Measurements from ENCODE around the gene RGL1. TPM values are rescaled to one million over a fixed set of nuclear protein-coding genes. Genes with fewer than 3 reads are reported as not detected.

The RGL1 gene
- total RNA-seq, 1 experiment from 2014 or later, result 4.8 TPM

- no peak for DNase-seq
- no peak for TF ChIP-seq CTCF (IDR thresholded peaks at IDR 0.05; ENCODE audit: unreplicated experiment)
- no peak overlapping the region for H3K4me3 Mint-ChIP-seq (ENCODE audit: low read depth, unreplicated experiment)
- H3K9me3 Mint-ChIP-seq (ENCODE audit: low read depth, unreplicated experiment), result no peaks in the 10 kb centered on the region
- no peaks in the 10 kb centered on the region for H3K36me3 Mint-ChIP-seq (ENCODE audit: insufficient read depth, unreplicated experiment)
- H3K27ac Mint-ChIP-seq (ENCODE audit: unreplicated experiment), result no peak overlapping the region
- no peaks in the 10 kb centered on the region for H3K4me1 Mint-ChIP-seq (ENCODE audit: low read depth, unreplicated experiment)
- BruUV-seq (replicated peaks), result no TSS peak
- CTCF ChIA-PET, result no interaction called here
- intact Hi-C loops (cut with micrococcal nuclease; ENCODE audit: unreplicated experiment), result no loop called here
- H3K27me3 Mint-ChIP-seq (ENCODE audit: unreplicated experiment), result no peaks in the 10 kb centered on the region
Observed at GRCh38 chr1:183968386-183968785, 163.5 kb downstream of the RGL1 start.

- no peak for TF ChIP-seq CTCF (IDR thresholded peaks at IDR 0.05; ENCODE audit: unreplicated experiment)
- H3K27me3 Mint-ChIP-seq (ENCODE audit: unreplicated experiment), result no peaks in the 10 kb centered on the region
- H3K27ac Mint-ChIP-seq (ENCODE audit: unreplicated experiment), result no peak overlapping the region
- no TSS peak for BruUV-seq (replicated peaks)
- intact Hi-C loops (cut with micrococcal nuclease; ENCODE audit: unreplicated experiment), result no loop called here
- no peaks in the 10 kb centered on the region for H3K9me3 Mint-ChIP-seq (ENCODE audit: low read depth, unreplicated experiment)
- no peak for DNase-seq
- no peak overlapping the region for H3K4me3 Mint-ChIP-seq (ENCODE audit: low read depth, unreplicated experiment)
- CTCF ChIA-PET, result no interaction called here
- H3K36me3 Mint-ChIP-seq (ENCODE audit: insufficient read depth, unreplicated experiment), result no peaks in the 10 kb centered on the region
- H3K4me1 Mint-ChIP-seq (ENCODE audit: low read depth, unreplicated experiment), result no peaks in the 10 kb centered on the region
Observed at GRCh38 chr1:183970516-183971300, 165.8 kb downstream of the RGL1 start.

GRCh38 chr1:183975651-183976050 is 170.7 kb downstream of the RGL1 start:
- Mint-ChIP-seq H3K4me3 (ENCODE audit: low read depth, unreplicated experiment) (no peak overlapping the region), H3K27me3 (ENCODE audit: unreplicated experiment) (no peaks in the 10 kb centered on the region), H3K4me1 (ENCODE audit: low read depth, unreplicated experiment) (no peaks in the 10 kb centered on the region), H3K9me3 (ENCODE audit: low read depth, unreplicated experiment) (no peaks in the 10 kb centered on the region), H3K27ac (ENCODE audit: unreplicated experiment) (no peak overlapping the region), H3K36me3 (ENCODE audit: insufficient read depth, unreplicated experiment) (no peaks in the 10 kb centered on the region)
- BruUV-seq (replicated peaks), result no TSS peak
- intact Hi-C loops (cut with micrococcal nuclease; ENCODE audit: unreplicated experiment), result no loop called here
- no peak for DNase-seq
- CTCF ChIA-PET, result no interaction called here
- no peak for TF ChIP-seq CTCF (IDR thresholded peaks at IDR 0.05; ENCODE audit: unreplicated experiment)

- CTCF ChIA-PET, result no interaction called here
- intact Hi-C loops (cut with micrococcal nuclease; ENCODE audit: unreplicated experiment), result no loop called here
- no peaks in the 10 kb centered on the region for H3K9me3 Mint-ChIP-seq (ENCODE audit: low read depth, unreplicated experiment)
- H3K27ac Mint-ChIP-seq (ENCODE audit: unreplicated experiment), result no peak overlapping the region
- no peaks in the 10 kb centered on the region for H3K4me1 Mint-ChIP-seq (ENCODE audit: low read depth, unreplicated experiment)
- no peaks in the 10 kb centered on the region for H3K27me3 Mint-ChIP-seq (ENCODE audit: unreplicated experiment)
- H3K4me3 Mint-ChIP-seq (ENCODE audit: low read depth, unreplicated experiment), result no peak overlapping the region
- no peak for DNase-seq
- TF ChIP-seq CTCF (IDR thresholded peaks at IDR 0.05; ENCODE audit: unreplicated experiment), result no peak
- no peaks in the 10 kb centered on the region for H3K36me3 Mint-ChIP-seq (ENCODE audit: insufficient read depth, unreplicated experiment)
- BruUV-seq (replicated peaks), result no TSS peak
Observed at GRCh38 chr1:183977717-183978116, 172.8 kb downstream of the RGL1 start.

Other genes starting within 250 kb of the RGL1 start
- gene NCF2, start 214.7 kb upstream of the RGL1 start, total RNA-seq (2022), result 5.5 and 8.6 TPM in 2 replicates
- 135 and 148 TPM in 2 replicates for gene ARPC5, start 169.3 kb upstream of the RGL1 start, total RNA-seq (2022)
- gene APOBEC4, start 151.8 kb upstream of the RGL1 start, total RNA-seq (2022), result not detected in 2 replicates
- gene COLGALT2, start 232.6 kb downstream of the RGL1 start, total RNA-seq (2022), result 5.9 and 6.4 TPM in 2 replicates
- 51.7 and 62.6 TPM in 2 replicates for gene TSEN15, start 246.6 kb downstream of the RGL1 start, total RNA-seq (2022)